Putamen (tissue), 1 donor: ENCODE results near the gene SLC25A33.

Source experiments
- DNase-seq: peaks from one replicate; pipeline ENCODE4 v3.0.0-alpha.2; 2016; ENCODE audit warnings: low spot score

SLC25A33 gene

GRCh38 chr1:9601942-9602793 is 62.9 kb downstream of the SLC25A33 start:
- DNase-seq: no peak

GRCh38 chr1:9602794-9603167 is 63.5 kb downstream of the SLC25A33 start:
- no peak for DNase-seq

- no peak for DNase-seq
Measured at GRCh38 chr1:9603307-9603706, 64.0 kb downstream of the SLC25A33 start.

- DNase-seq: no peak
Measured at GRCh38 chr1:9603766-9604753, 64.8 kb downstream of the SLC25A33 start.

- no peak for DNase-seq
Measured at GRCh38 chr1:9604836-9605235, 65.6 kb downstream of the SLC25A33 start.

- no peak for DNase-seq
Measured at GRCh38 chr1:9605946-9606455, 66.7 kb downstream of the SLC25A33 start.

- no peak for DNase-seq
Measured at GRCh38 chr1:9606458-9606857, 67.2 kb downstream of the SLC25A33 start.

- DNase-seq: no peak
Measured at GRCh38 chr1:9606948-9607347, 67.7 kb downstream of the SLC25A33 start.

- DNase-seq: no peak
Measured at GRCh38 chr1:9607352-9607751, 68.1 kb downstream of the SLC25A33 start.

GRCh38 chr1:9609998-9610397 is 70.7 kb downstream of the SLC25A33 start:
- DNase-seq: no peak

GRCh38 chr1:9610548-9610947 is 71.3 kb downstream of the SLC25A33 start:
- no peak for DNase-seq

GRCh38 chr1:9611716-9612115 is 72.5 kb downstream of the SLC25A33 start:
- no peak for DNase-seq

GRCh38 chr1:9612162-9612845 is 73.0 kb downstream of the SLC25A33 start:
- DNase-seq: no peak

GRCh38 chr1:9612871-9613624 is 73.8 kb downstream of the SLC25A33 start:
- no peak for DNase-seq

- DNase-seq: no peak
Measured at GRCh38 chr1:9613625-9614299, 74.5 kb downstream of the SLC25A33 start.

GRCh38 chr1:9615316-9616063 is 76.2 kb downstream of the SLC25A33 start:
- no peak for DNase-seq

GRCh38 chr1:9618909-9619679 is 79.8 kb downstream of the SLC25A33 start:
- no peak for DNase-seq

GRCh38 chr1:9621032-9621431 is 81.8 kb downstream of the SLC25A33 start:
- DNase-seq: no peak

GRCh38 chr1:9624081-9624480 is 84.8 kb downstream of the SLC25A33 start:
- no peak for DNase-seq
